SJSA1 (cell line): ENCODE data around the gene DDX4. TPM values are rescaled to one million over a fixed set of nuclear protein-coding genes. Genes with fewer than 3 reads are reported as not detected.
A peak's percentile ranks its signal among the peaks of the same experiment; 100 is the strongest.
"Not testable (repeated sequence)": the region's sequence is repeated elsewhere in the genome, so short reads cannot be mapped to it uniquely, and the experiment has no call there.

Source experiments
- DNase-seq, 2 experiments: peaks; one replicate each; pipeline ENCODE4 v3.0.0-alpha.2; 2015 to 2020; ENCODE audit warnings: low spot score in 2 of 2, low read depth in 1 of 2
- H3K27ac ChIP-seq: fragments of 250-450 bp; sonication (Bioruptor Pico); 2 replicates; pipeline ENCODE4 v1.5.1; 2020; ENCODE audit warnings: mild to moderate bottlenecking, moderate library complexity
- H3K27me3 ChIP-seq: fragments of 250-450 bp; sonication (Bioruptor Pico); replicated peaks from 2 replicates; pipeline ENCODE4 v1.5.1; 2020; ENCODE audit warnings: mild to moderate bottlenecking, moderate library complexity
- H3K36me3 ChIP-seq: fragments of 250-450 bp; sonication (Bioruptor Pico); 2 replicates; pipeline ENCODE4 v1.5.1; 2020; ENCODE audit warnings: mild to moderate bottlenecking
- H3K4me1 ChIP-seq: fragments of 250-450 bp; sonication (Bioruptor Pico); replicated peaks from 2 replicates; pipeline ENCODE4 v1.6.1; 2021; ENCODE audit warnings: mild to moderate bottlenecking
- H3K4me3 ChIP-seq: fragments of 250-450 bp; sonication (Bioruptor Pico); 2 replicates; pipeline ENCODE4 v1.5.1; 2020; ENCODE audit warnings: mild to moderate bottlenecking
- H3K9me3 ChIP-seq: fragments of 250-450 bp; sonication (Bioruptor Pico); replicated peaks from 2 replicates; pipeline ENCODE4 v1.5.1; 2020; ENCODE audit warnings: mild to moderate bottlenecking
- total RNA-seq: library from RNA; depleted of rRNA; stranded (reverse); fragments of >200 nt; shearing (Covaris generic); gene quantifications from 2 replicates; pipeline ENCODE4 v1.2.3, GENCODE V29; 2014

DDX4 gene
- total RNA-seq, 1 experiment from 2014 or later, result not detected

DNA sequence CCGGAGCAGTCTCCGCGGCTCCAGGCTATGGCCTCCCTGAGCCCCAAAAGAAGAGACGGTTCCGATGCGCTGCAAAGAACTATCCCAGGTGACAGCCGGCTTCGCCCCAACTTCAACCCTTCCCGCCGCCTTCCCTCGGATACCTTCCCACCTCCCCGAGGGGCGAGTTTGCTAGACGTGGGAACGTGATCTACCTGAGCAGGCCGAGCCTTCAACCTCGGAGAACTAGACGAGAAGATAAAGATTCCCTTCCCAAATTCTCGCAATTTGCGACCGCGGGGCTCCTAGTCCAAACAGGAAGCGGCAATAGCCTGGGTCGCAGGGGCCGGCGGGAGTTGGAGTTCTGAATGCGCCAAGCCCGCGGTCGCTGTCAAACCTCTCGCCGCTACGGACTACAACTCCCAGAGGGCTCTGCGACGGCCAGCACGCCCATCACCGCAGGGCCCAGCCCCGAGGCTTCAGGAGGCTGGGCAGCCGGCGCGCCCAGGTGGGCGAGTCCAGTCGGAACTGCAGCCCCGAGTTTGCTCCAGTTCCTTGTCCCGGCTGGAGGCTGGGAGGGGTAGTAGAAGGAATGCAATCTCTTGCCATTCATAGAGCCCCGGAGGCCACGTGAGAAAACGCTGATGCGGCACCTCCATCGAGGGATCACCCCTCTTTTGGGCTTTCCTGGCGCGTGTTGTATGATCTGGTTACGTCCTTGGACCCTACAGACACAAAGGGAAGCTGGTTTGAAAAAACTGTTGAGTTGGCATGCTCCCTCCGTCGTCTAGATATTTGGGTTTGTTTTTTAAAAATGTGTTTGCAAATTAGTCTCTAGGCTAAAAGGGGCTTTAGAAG, 25.6 kb upstream of the DDX4 start, which contains the start of gene SLC38A9:
Gene SLC38A9 (minus strand): TSS at position 302 of the 837 bp plus-strand sequence. CDS start 14,366 bp downstream, outside the sequence.
- H3K27ac ChIP-seq, result no peak within 1 kb of the TSS
- peak; percentile 80 to 95 for DNase-seq
- no peaks in the 10 kb centered on the region; the same call in 1 of the 2 replicates for H3K27me3 ChIP-seq
- H3K9me3 ChIP-seq, result no peaks in the 10 kb centered on the region
- no peaks in the 10 kb centered on the region for H3K36me3 ChIP-seq
- peak within 1 kb of the TSS; percentile 57 for H3K4me3 ChIP-seq
- H3K4me1 ChIP-seq, result peaks cover 9% of the 10 kb centered on the region; the same call in 1 of the 2 replicates

DNA sequence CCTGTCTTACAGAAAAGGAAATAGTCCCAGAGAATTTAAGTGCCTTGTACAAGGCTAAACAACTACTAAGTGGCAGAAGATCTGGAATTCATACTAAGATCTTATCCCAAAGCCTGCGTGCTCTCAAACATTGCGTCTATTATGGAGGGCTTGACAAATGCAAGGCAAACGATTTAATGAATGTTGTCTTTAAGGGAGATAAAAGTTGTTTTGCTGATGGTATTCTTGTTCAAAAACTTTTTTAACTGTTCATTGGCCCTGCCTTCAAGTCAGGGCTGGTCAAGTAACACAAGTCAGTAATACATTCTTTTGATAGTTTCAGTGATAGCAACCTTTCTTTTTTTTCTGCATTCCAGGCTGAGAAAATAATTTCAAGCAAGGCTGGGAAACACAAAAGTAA, 24.0 kb upstream of the DDX4 start:
- Histone ChIP-seq H3K27me3 (no peaks in the 10 kb centered on the region; the same call in 1 of the 2 replicates), H3K9me3 (no peaks in the 10 kb centered on the region), H3K27ac (no peak overlapping the region), H3K4me1 (peaks cover 9% of the 10 kb centered on the region; the same call in 1 of the 2 replicates), H3K36me3 (no peaks in the 10 kb centered on the region), H3K4me3 (no peak overlapping the region)
- DNase-seq, result no peak

DNA sequence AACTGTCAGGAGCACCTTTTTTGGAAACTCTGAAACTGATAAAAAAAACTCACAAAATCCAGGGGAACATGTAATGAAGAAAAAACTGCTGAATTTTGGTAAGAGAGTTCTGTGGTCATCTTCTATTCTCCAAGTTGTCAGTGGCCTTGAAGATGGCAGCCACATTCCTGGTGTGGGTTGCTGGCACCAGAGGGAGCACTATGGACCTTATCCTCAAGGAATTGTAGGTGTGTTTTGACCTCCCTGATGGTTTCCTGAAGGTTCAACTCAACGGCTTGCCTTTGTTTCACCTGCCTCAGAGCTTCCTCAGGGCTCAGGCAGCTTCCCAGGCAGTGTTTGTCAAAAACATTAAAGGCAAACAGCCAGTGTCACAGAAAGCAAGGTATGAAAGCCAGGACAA, 23.5 kb upstream of the DDX4 start:
- Histone ChIP-seq H3K9me3 (no peaks in the 10 kb centered on the region), H3K36me3 (no peaks in the 10 kb centered on the region), H3K27me3 (no peaks in the 10 kb centered on the region; the same call in 1 of the 2 replicates), H3K27ac (no peak overlapping the region), H3K4me3 (no peak overlapping the region), H3K4me1 (peaks cover 9% of the 10 kb centered on the region; the same call in 1 of the 2 replicates)
- peak in 1 of 2 experiments; percentile 4 for DNase-seq

DNA sequence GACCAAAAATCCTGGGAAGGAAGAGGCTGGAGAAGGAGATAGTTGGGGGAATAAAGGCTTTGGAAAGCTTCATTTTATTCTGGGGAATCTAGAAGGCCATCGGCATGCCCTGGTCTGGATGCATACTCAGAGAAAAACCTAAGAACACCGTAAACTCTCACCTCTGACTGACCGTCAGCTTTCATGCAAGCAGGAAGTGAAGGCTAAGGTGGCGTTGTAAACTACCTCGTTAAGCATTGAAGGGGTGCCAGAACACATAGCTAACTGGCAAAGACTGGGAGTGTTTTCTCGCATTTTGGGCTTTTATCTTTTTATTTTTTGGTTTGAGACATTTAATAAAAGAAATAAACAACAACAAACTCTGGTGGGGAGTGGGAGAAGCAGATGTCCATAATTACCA, 23.1 kb upstream of the DDX4 start:
- Histone ChIP-seq H3K36me3 (no peaks in the 10 kb centered on the region), H3K4me1 (peaks cover 9% of the 10 kb centered on the region; the same call in 1 of the 2 replicates), H3K27ac (no peak overlapping the region), H3K4me3 (no peak overlapping the region), H3K27me3 (no peaks in the 10 kb centered on the region; the same call in 1 of the 2 replicates), H3K9me3 (no peaks in the 10 kb centered on the region)
- no peak for DNase-seq

DNA sequence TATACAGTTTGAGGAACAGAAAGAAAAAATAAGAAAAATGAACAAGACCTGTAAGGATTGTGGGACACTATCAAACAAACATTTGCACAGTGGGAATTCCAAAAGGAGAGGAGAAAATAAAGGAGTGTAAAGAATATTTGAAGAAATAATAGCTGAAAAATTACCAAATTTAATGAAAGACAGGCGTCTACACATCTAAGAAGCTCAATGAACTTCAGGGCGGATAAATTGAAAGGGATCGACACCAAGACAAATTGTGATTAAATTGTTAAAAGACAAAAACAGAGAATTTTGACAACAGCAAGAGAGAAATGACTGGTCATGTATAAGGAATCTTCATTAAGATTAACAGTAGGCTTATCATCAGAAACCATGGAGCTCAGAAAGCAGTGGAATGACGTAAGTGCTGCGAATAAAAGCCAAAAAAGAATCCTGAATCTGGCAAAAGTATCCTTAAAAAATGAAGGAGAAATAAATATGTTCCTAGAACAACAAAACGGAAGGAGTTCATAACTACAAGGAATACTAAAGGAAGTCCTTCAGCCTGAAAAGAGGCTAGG, 22.3 kb upstream of the DDX4 start:
- peaks cover 9% of the 10 kb centered on the region; the same call in 1 of the 2 replicates for H3K4me1 ChIP-seq
- H3K27ac ChIP-seq, result no peak overlapping the region
- no peaks in the 10 kb centered on the region for H3K36me3 ChIP-seq
- no peak for DNase-seq
- no peaks in the 10 kb centered on the region for H3K9me3 ChIP-seq
- no peak overlapping the region for H3K4me3 ChIP-seq
- no peaks in the 10 kb centered on the region; the same call in 1 of the 2 replicates for H3K27me3 ChIP-seq

DNA sequence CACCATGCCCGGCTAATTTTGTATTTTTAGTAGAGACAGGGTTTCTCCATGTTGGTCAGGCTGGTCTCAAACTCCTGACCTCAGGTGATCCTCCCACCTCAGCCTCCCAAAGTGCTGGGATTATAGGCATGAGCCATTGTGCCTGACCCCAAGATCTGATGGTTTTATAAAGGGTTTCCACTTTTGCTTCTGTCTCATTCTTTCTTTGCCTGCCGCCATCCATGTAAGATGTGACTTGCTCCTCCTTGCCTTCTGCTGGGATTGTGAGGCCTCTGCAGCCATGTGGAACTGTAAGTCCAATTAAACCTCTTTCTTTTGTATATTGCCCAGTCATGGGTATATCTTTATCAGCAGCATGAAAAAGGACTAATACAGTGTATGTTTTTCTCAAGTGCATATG, 18.8 kb upstream of the DDX4 start:
- not testable (repeated sequence) for DNase-seq

DNA sequence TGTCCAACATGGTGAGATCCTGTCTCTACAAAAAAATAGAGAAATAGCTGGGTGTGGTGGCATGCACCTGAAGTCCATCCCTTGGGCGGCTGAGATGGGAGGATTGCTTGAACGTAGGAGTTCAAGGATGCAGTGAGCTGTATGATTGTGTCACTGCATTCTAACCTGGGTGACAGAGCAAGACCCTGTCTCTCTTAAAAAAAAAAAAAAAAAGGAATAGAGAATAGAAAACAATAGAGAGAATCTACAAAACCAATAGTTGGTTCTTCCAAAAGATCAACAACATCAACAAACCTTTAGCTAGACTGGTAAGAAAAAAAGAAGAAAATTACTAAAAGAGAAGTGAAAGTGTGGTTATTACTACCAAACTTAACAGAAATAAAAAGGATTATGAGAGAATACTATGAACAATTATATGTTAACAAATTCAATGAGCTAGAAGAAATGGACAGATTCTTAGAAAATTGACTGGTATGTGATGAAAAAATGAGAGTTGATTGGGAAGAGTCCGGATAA, 17.6 kb upstream of the DDX4 start:
- H3K27me3 ChIP-seq, result no peaks in the 10 kb centered on the region; the same call in 1 of the 2 replicates
- H3K4me3 ChIP-seq, result no peak overlapping the region
- no peaks in the 10 kb centered on the region for H3K36me3 ChIP-seq
- no peaks in the 10 kb centered on the region for H3K9me3 ChIP-seq
- no peaks in the 10 kb centered on the region for H3K4me1 ChIP-seq
- no peak overlapping the region for H3K27ac ChIP-seq
- no peak for DNase-seq

More for the DNA sequence above, 18.8 kb upstream of the DDX4 start:
- not testable (repeated sequence) for H3K9me3 ChIP-seq, H3K4me3 ChIP-seq, H3K27ac ChIP-seq, H3K27me3 ChIP-seq, H3K4me1 ChIP-seq, H3K36me3 ChIP-seq

DNA sequence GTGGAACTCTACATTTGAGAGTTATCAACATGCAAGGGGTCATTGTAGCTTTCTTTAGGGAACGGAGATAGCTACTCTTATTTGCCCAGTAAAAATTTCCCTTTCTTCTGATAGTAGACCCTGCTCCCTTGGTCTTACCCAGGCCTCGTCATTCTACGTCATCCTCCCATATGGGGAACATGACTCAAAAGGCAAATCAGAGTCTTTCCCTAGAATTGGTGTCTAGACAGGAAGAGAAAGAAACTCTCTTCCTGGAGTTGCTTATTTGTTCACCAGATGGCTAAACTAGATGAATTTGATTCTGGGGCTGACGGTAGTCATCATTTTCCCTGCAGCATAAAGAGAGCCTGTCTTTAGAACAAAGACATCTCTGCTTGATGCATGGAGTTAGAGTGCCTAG, 13.6 kb upstream of the DDX4 start:
- Histone ChIP-seq H3K27me3 (no peaks in the 10 kb centered on the region), H3K27ac (no peak overlapping the region), H3K36me3 (no peaks in the 10 kb centered on the region), H3K4me1 (no peaks in the 10 kb centered on the region), H3K9me3 (no peaks in the 10 kb centered on the region), H3K4me3 (no peak overlapping the region)
- no peak for DNase-seq

DNA sequence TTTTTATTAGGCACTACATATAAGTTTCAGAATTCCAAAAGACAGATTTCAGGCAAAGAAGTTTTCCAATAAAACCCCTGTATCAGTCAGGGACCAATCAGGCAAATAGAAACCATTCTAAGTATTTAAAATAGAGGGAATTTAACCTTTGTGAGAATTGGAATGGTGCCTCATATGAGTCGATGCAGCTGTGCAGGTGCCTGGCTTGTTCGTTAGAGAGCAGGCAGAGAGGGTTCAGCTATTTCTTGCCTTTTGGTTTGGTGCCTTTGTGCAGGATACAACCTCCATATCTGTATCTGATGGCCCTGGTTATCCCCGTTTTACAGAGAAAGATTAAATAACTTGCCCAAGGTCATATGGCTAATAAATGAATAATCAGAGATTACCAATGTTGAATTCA, 6.0 kb upstream of the DDX4 start:
- H3K27ac ChIP-seq, result no peak overlapping the region
- no peaks in the 10 kb centered on the region for H3K9me3 ChIP-seq
- H3K4me1 ChIP-seq, result no peaks in the 10 kb centered on the region
- H3K27me3 ChIP-seq, result no peaks in the 10 kb centered on the region
- H3K36me3 ChIP-seq, result no peaks in the 10 kb centered on the region
- no peak overlapping the region for H3K4me3 ChIP-seq
- no peak for DNase-seq

DNA sequence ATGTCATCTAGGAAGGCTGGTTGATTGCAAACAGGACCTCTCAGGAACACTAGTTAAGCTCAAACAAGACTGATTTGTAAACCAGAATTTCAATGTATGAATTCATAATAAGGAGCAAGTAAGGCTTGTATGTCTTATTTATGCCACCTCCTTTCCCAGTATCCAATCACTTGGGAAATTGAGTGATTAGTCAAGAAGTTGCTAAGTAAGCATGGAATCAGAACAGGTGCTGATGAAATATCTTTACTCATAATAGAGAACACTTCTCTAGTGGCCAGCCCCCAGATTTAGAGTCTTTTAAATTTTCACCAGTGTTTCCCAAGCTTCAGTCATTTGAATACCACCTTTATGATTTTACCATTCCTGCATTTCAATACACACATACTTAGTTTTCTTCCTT, 5.3 kb upstream of the DDX4 start:
- DNase-seq, result no peak
- Histone ChIP-seq H3K27ac (no peak overlapping the region), H3K9me3 (no peaks in the 10 kb centered on the region)

DNA sequence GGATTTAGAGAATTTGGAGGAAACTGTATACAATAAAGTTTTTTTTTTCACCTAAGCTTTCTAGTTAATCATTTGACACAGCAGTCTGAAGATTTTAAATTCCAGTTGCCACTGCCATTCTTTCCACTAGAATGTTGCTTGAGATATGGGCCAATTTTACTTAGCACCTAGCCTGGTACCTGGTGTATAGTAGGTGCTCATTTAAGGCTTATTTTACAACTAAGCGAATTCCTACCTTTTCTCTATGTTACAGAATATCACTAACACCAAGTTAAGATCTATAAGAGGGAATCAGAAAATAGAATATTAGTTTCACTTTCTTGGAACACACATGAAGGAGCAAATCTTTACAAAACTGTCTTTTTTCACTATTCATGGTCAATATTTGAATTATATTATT, 3.2 kb upstream of the DDX4 start:
- H3K36me3 ChIP-seq, result no peaks in the 10 kb centered on the region
- H3K4me3 ChIP-seq, result no peak overlapping the region
- no peak for DNase-seq
- H3K4me1 ChIP-seq, result no peaks in the 10 kb centered on the region
- H3K27ac ChIP-seq, result no peak overlapping the region
- H3K9me3 ChIP-seq, result no peaks in the 10 kb centered on the region
- H3K27me3 ChIP-seq, result no peaks in the 10 kb centered on the region

More for the DNA sequence above, 5.3 kb upstream of the DDX4 start:
- Histone ChIP-seq H3K27me3 (no peaks in the 10 kb centered on the region), H3K4me3 (no peak overlapping the region), H3K36me3 (no peaks in the 10 kb centered on the region), H3K4me1 (no peaks in the 10 kb centered on the region)

DNA sequence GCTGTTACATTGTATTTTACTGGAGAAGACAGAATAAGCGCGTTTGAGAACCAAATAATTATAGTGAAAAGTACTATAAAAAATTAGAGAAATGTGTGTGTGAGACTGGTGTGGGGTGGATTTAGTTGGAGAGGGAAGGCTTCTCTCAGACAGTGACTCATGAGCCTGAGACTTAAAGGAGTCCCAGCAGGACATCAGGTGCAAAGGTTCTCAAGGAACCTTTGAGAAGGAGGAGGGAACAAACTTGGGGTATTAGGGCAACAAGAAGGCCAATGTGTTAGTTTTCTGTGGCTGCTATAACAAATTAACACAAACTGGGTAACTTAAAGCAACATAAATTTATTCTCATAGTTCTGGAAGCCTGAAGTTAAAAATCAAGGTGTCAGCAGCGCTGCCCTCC, 4.9 kb downstream of the DDX4 start:
- DNase-seq, result no peak
- no peaks in the 10 kb centered on the region for H3K9me3 ChIP-seq
- H3K4me3 ChIP-seq, result no peak overlapping the region
- no peaks in the 10 kb centered on the region for H3K27me3 ChIP-seq
- H3K27ac ChIP-seq, result no peak overlapping the region
- H3K36me3 ChIP-seq, result no peaks in the 10 kb centered on the region
- H3K4me1 ChIP-seq, result no peaks in the 10 kb centered on the region

DNA sequence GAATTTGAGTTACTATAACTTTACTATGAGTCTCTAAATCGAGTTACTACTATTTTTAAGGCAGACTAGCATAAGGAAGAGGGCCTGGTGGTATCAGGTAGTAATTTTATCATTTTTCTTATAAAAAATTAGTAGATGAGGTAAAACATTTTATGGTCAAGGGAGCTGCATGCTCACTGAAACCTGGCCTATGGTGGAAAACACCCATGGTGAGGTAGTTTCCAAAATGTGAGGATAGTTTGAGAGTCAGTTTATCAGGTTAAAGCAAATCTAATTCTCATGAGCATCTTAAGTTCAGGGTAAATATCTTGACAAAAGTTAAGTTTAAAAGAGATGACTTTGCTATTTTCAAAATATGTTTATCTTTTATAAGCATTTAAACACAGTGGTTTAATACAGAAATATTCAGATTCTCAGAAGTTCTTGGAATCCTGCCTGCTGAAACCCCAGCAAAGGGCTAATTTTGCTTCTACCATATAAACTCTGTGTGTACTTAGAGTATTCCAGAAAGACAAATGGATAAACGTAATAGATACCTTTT, 10.0 kb downstream of the DDX4 start:
- no peaks in the 10 kb centered on the region for H3K4me1 ChIP-seq
- no peaks in the 10 kb centered on the region for H3K36me3 ChIP-seq
- H3K27ac ChIP-seq, result no peak overlapping the region
- DNase-seq, result no peak
- no peaks in the 10 kb centered on the region for H3K27me3 ChIP-seq
- H3K4me3 ChIP-seq, result no peak overlapping the region
- H3K9me3 ChIP-seq, result no peaks in the 10 kb centered on the region

DNA sequence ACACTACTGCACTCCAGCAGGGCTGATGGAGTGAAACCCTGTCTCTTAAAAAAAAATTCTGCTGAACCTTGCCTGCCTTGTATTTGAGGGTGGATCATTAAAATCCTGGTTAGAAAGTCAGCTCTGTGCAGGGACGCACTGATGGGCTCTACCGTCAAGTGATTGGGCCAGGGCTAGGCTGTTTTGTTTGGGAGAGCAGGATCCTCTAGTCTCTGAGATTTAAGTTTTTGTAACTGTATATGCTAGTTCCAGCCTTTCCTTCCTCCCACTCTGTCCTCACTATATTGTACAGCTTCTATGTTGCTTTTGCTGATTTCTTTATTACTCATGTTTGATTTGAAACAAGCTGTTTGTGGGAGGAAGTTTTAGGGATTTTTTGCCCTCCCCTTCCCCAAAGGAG, 11.5 kb downstream of the DDX4 start:
- no peak overlapping the region for H3K27ac ChIP-seq
- H3K36me3 ChIP-seq, result no peaks in the 10 kb centered on the region
- no peaks in the 10 kb centered on the region for H3K27me3 ChIP-seq
- H3K4me3 ChIP-seq, result no peak overlapping the region
- DNase-seq, result no peak
- H3K4me1 ChIP-seq, result no peaks in the 10 kb centered on the region
- no peaks in the 10 kb centered on the region for H3K9me3 ChIP-seq
